ENCODE data around the gene KRT5. TPM values are rescaled to one million over a fixed set of nuclear protein-coding genes. Genes with fewer than 3 reads are reported as not detected.

The KRT5 gene
- 3.0 TPM for total RNA-seq
- long read RNA-seq, partial matches to known transcripts: 0 of 4 reads
- long read RNA-seq, other reads (novel, unspliced or antisense): 1 of 4 reads

DNA sequence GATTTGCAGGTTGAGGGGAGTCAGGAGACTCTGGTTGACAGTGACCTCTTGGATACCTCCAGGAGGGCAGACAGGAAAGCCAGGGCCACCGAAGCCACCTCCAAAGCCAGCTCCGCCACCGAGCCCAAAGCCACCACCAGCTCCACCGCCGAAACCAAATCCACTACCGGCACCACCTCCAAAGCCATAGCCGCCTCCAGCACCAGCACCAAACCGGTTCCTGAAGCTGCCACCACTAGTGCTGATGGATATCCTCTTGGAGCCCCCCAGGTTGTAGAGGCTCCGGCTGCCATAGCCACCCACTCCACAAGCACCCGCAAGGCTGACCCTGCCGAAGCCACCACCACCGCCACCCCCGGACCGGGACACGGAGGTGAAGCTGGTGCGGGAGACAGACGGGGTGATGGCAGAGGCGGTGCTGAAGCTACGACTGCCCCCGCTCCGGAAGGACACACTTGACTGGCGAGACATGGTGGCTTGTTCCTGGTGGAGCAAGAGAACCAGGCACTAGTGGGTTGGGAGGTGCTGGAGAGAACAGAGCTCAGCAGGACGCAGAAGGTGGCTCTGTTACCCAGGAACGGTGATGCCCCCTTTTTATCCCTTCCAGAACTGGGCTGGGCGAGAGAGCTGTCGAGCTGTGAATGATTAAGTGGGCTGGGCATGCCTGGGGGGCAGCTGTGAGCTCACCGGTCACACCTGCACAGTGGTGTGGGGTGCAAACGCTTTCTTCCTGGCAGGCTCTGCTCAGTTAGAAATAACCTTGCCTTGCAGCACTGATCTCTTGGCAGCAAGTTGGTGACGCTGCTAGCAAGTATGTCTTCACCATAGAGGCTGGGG is at the start of gene KRT5:
Gene KRT5, minus strand, starts transcription at position 569 of the 837 bp plus-strand sequence. Its CDS starts 98 bp downstream, at position 471.
- no peak for DNase-seq (ENCODE audit: low spot score)

DNA sequence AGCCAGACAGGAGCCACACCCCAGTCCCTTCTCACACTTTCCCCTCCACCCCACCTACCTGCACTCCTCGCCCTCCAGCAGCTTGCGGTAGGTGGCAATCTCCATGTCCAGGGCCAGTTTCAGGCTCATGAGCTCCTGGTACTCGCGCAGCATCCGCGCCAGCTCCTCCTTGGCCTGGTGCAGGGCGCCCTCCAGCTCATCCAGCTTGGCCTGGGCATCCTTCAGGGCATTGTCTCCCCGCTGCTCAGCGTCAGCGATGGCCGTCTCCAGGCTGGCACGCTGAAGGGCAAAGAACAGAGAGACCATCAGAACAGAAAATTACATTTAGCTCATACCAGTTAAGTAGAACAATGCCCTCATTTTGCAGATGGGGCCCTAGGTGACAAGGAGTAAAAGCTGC is 47.9 kb upstream of the KRT5 start:
- DNase-seq (ENCODE audit: low spot score): no peak

DNA sequence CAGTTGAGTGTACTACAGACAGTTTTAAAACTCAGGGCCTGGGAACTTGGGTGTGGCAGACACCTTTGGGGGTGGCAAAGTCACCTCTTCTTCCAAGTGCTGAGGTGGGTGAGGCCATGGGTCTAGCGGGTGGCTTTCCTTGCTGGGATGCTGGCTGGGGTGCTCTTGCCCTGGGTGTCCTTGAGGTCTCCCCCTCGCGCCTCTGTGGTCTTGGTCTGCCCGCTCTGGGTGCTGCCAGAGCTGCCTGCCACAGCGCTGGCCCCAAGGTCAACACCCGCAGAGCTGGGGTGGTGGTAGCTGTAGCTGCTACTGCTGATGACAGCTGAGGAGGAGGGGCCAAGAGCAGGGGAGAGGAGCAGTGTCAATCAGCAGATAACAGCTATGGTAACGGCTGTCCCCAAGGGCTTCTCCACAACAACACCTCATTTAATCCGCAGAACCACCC is 46.7 kb upstream of the KRT5 start:
- DNase-seq (ENCODE audit: low spot score): no peak

DNA sequence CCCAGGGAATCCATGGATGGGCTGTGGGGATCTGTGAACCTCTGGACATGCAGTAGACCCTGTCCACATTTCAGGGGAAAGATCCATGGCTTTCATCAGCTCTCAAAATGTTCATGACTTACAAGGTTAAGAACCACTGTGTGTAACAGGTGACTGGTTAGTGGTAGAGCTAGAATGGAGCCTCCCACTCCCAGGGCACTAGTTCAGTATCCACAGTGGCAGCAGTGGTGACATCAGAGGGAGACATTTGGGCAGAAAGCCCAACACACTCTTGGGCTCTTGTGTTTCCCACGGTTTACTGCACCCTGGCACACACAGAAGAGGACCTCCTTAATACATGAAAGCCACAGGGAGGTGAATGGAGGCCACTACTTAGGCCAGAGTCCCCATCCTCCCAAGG is 44.4 kb upstream of the KRT5 start:
- DNase-seq (ENCODE audit: low spot score): no peak

DNA sequence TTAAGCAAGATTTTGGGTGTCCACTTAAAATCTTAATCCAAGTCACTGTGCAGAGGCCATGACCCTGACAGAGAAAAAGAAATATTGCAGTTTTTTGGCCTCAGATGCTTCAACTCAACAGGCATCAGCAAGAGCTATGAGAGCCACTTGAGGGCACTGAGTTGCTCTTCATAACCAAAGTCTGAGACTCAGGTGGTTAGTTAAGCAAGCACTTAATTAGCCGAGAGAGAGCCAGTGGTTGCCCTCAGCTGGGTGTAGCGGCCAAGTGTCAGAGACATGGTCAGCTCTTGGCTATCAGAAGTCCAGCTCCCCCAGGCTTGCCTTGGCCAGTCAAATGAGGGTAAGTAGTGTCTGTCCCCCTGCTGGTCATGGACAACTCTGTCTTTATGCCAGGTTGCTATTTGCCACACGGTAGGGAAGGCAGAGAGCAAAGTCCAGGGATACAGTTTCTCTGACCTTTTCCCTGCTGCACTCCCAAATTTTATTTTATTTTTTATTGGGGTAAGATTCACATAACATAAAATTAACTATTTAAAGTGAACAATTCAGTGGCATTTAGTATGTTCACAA is 41.8 kb upstream of the KRT5 start:
- no peak for DNase-seq (ENCODE audit: low spot score)

DNA sequence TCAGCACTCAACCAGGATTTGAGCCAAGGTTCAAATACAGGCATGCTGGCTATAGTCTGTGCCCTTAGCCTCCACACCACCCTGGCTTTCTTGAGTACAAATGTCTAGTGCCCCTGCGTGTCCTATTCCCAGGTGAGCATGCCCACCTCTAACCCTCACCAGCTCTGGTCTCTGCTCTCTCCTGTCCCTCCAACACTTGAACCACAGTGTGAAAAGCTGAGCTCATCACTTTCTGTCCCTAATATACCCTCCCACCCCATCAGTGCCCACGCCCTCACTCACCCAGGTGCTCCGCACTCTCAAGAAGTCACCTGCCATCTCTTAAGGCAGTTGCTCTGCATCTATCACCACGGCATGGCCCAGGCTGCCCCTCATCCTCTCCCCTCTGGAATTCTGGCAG is 39.8 kb upstream of the KRT5 start:
- no peak for DNase-seq (ENCODE audit: low spot score)

DNA sequence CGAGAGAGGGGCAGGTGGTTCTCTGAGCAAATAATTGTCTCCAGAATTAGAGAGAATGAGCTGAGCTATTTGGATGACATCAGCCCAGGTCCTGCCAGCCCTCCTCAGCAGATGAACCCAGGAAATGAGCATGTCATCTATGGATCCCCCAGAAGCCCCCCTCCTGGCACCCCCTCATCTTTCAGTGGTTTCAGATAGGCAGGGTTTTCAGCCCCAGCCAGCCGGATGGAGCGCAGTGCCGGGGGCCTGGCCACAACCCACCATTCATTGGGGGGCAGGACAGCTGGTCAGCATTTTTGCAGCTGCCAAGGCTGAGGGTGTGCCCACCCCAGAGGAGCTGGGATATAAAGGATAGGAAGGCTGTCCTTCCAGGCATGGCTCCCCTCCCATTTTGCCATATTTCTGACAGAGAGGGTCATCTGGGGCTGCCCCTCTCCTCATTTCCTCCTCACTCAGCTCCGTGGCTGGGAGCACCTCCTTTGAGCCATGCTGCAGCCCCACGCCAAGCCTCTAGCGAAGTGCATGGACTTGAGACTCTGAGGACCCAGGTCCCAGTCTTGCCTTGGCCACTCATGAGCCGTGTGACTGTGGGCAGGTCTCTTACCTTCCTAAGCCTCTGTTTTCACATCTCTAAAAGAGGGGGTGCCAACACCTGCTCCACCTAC is 38.7 kb upstream of the KRT5 start:
- no peak for DNase-seq (ENCODE audit: low spot score)

DNA sequence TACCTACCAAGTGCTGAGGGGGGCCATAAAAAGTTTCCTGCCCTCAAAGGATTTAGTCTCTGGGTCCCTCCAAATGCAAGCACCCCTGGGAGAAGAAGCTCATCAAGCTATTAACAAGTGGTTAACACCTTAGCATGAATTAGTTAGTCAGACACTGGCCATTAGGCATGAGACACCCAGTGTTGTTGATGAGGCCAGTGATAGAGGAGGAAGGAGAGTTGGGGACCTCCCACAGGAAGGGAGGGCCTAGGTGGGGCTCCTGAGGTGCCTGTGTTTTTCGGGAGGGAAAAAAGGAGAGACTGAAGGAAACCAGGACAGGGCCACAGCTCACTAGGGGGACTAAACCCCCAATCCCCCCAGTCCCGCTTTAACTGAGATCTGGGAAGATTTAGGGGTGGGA is 37.3 kb upstream of the KRT5 start:
- DNase-seq (ENCODE audit: low spot score): no peak

DNA sequence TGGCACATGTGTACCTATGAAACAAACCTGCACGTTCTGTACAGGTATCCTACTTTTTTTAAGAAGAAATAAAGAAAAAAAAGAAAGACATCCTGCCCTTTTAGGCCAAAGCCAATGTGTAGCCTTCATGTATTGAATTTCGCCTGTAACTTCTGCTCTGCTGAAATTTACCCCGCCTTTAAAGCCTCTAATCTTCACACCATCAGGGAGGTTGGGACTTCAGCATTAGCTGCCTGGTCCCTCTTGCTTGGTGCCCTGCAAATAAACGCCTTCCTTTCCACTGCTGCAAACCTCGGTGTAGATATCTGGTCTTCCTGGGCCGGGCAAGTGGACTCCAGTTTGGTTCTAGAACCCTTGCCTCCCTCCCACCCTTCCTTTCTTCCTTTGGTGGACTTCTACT is 35.4 kb upstream of the KRT5 start:
- no peak for DNase-seq (ENCODE audit: low spot score)

DNA sequence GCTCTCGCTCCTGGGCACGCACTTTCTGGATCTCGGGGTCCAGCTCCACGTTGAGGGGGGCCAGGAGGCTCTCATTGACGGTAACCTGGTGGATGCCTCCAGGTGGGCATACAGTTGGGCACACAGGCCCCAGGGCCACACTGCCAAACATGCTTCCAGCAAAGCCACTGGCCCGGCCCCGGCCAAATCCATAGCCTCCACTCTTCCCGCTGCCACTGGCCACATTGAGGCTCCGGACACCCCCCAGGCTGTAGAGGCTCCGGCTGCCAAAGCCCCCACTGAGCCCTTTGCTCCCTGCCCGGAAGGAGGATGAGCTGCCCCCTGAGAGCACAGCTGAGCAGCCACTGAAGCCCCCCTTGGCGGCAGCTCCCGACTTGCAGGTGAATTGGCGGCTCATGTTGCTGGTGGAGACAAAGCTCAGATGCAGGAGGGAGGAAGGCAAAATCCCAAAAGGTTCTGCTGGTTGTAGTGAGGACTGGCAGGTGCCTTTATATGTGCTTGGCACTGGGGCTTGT is 32.5 kb upstream of the KRT5 start, which contains the start of gene KRT71:
Gene KRT71, minus strand, starts transcription at position 465 of the 515 bp plus-strand sequence. Its CDS starts 68 bp downstream, at position 397.
- DNase-seq (ENCODE audit: low spot score): no peak

DNA sequence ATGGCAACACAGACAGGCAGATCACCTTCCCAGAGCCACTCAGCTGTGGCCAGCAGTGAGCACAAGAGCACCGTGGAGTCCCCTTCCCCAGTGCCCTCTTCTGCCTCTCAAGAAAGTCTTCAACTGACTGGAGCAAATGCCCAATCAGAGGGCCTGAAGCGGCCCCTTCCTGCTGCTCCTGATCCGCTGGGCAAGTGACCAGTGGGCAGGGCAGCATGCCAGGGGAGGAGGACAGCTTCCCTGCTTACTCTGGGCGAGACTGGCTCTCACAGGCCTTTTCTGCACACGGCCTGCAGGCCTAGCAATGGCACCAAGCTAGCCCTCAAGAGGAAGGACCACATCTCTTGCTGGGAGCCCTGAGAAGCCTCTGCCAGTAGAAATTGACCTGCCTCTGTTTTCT is 31.9 kb upstream of the KRT5 start:
- no peak for DNase-seq (ENCODE audit: low spot score)

DNA sequence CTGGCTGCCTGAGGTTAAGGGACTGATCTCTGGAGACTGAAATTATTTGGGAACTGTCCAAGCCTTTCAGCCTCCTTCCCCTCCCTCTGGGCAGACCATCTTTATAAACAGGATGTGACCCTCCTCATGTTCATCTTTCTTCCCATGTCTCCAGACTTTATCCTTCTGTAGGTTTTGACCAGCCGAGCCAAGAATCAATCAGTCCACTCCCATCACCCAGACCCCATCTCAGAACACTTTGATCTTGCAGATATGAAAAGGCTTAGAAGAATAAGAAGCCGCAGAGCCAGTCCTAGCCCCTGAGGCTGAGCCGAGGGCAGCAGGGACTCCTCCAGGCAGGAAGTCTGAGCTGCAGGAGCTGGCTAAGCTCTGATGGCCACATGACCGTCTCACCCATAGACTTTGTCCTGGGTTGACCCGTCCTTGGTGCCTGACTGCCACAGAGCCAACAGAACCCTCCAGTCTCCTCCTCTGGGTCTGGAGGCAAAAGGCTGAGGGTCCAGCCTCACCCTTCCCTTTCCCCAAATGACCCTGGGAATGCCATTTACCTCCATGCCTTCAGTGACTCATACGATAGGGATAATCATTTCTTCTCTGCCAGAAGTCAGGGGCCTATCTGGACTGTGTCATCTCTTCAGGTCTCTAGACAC is 31.1 kb upstream of the KRT5 start:
- DNase-seq (ENCODE audit: low spot score): no peak

DNA sequence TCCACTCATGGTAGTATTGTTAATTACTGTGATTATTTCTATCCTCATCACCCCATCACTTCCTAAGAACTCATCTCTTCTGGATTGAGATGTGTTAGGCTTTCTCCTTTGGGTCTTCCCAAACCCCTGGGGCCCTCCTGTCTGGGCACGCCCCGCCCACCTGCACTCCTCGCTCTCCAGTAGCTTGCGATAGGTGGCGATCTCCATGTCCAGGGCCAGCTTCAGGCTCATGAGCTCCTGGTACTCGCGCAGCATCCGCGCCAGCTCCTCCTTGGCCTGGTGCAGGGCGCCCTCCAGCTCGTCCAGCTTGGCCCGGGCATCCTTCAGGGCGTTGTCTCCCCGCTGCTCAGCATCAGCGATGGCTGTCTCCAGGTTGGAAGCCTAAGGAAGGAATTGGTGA is 25.9 kb upstream of the KRT5 start:
- no peak for DNase-seq (ENCODE audit: low spot score)

DNA sequence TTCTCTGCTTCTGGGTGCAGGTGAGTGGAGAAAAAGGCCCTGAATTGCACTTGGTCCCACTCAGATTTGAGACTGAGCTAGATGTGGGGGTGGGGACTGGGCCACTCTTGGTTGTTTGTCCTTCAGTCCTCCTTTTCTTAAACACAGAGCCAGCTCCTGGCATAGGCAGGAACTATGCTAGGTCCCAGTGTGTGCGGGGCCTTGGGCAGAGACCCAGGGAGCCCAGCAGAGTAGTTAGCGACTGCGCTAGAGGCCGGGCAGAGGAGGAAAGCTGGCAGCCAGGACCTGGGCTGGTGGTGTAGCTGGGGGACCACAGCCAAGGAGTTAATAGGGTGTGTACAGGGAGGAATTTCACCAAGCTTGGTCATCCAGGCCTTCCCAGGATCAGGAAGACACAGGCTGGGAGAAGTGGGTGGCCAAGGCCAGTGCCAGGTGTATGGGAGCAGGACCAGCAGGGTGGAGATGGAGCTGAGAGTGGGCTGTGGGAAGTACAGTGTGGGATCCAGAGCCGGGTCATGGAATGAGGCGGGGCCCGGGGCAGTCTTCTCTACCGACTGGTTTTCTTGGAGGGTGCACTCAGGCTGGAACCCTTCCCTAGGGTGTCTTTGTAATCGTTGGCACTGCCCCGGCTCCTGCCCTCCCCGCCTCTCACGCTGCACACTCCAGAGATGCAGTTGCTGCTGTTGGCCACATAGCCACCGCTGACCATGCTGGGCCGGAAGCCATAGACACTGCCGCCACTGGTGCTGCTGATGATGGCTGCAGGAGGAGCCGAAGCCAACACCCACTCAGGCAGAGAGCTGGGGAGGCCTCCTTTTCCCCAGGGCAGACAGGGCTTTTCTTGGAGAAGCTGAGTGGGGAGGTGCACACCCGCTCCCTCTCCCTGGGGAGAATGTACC is 24.0 kb upstream of the KRT5 start:
- DNase-seq (ENCODE audit: low spot score): no peak

DNA sequence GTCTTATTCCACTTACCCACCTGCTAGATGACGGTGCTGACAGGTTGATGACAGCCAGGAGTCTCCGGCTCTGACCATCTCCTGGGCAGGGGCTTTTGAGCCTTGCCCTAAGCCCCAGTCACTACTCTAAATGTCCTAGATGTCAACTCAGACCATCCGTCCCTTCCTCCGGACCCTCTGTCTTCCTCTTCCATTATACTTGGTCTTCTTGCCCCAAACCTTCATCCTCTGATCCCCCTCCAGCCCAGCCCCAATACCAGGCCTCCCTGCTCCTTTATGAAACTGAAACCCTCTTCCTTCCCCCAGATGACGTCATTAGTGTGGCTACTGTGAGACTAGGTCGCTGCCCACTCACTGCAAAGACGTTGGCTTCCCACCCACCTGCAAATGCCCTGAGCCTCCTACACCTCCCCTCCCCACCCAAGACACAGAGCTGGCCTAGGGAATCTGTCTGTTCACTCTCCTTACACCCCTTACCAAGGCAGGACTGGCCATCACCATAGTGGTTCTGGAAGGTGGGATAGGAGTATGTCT is 22.7 kb upstream of the KRT5 start:
- no peak for DNase-seq (ENCODE audit: low spot score)

DNA sequence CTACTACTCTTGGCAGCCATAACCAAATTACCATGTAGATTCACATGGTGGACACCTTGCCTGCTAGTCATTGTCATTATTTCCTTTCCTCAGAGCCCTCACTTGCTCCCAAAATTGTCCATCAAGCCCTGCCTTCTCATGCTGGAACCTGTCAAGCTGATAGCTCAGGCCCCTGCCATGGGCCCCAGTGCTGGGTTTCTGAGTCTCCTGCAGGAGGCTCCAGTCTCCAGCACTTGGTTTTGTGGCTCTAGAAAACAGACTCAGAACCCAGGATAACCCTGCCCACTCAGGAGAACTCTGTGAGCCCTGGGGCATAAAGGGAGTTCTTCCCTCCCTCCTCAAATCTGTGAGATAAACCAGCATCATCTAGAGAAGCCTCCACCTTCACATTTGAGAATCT is 22.0 kb upstream of the KRT5 start:
- DNase-seq (ENCODE audit: low spot score): no peak

DNA sequence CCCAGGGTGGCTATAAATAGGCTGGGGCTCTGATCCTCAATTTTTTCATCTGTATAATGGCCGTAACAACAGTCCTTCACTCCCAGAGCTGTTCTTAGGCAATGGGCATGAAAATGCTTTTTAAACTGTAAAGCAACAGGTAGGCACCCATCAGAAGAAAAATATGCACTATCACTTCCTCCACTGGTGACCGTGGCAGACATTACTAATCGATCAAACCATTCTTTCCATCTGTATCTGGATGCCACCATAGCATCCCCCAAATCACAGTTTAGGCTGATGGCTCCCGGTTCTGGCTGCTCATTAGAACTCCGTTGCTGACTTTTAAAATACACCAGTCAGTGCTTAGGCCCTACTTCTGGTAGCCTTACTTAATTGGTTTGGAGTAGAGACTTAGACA is 21.5 kb upstream of the KRT5 start:
- no peak for DNase-seq (ENCODE audit: low spot score)

DNA sequence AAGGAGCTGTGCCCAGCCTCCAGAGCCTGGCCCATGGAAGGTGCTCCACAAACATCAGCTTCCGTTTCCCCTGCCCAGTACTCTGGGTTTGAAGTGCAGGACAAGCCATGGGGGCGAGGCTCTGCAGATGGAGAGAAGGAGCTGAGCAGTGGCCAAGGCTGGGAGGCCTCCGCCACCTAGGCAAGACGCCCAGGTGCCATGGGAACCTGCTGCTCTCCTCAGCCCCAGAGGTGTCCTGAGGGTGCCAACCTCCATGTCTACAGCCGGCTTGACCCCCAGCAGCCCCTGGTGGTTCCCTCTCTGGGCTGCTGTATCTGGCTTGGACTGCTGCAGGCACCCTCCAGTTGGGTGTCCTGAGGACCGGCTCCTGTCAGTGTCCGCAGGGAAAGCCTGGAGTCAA is 20.3 kb upstream of the KRT5 start:
- DNase-seq (ENCODE audit: low spot score): no peak

DNA sequence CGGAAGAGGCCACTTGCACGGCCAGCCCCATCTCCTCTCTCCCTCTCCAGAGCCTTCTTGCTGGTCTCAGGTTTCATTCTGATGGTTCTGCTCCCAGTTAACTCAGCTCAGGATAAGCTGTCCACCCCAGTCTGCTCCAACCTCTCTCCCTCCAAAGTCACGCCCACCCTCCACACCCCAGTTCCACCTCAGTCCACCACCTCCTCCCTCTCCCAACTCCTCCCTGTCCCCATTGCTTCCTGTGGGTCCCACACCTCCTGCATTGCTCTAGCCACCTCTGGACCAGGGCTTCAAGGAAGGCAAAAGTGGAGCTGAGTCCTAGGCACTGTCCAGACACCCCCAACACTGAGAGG is 19.6 kb upstream of the KRT5 start:
- DNase-seq (ENCODE audit: low spot score): no peak
